ENCODE measurements around the gene CFAP61.

DNA sequence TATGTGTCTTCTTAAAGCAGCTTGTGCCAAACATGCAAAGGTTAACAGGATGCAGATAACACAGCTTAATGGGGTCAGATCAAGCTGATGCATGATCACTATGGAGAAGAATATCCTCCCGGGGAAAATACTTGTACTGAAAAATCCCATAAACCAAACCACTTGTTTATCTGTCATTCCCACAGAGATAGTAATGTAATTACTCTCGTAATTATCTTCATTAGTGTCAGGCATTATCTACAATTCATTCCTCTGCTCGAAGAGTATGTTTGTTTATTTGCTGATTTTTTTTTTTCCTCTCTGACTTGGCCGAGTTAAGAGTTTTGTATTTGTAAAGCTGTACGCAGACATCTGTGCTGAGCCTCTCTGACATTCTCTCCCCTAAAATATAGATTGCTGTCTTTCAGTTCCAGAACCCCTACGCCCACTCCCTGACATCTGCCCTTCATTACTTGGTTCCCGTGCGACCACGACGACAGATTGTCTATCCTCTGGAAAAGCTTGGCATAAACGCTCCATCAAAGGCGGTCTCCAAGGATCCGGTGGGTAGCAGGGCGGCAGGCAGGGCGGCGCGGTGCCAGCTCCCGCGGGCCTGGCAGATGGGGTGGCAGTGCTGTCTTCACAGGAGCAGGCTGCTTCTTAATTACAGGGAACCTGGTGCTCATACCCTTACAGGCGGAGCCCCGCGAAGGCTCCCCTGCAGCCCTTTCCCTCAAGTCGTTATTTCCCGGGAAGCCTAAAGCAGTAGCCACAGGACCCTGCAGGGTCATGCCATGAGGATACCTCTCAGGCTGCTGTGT, 147.2 kb downstream of the CFAP61 start:
- TF ChIP-seq EZH2 (IDR thresholded peaks at IDR 0.05; ENCODE audit: insufficient read depth, low read length), result no peak
- no peak for TF ChIP-seq CTCF (IDR thresholded peaks at IDR 0.05; ENCODE audit: insufficient read depth, low read depth, low read length)

Data from astrocyte (in vitro differentiated cells and primary cell).